GM12878 (cell line): ENCODE data around the gene WAS. TPM values are rescaled to one million over a fixed set of nuclear protein-coding genes. Genes with fewer than 3 reads are reported as not detected.

ENCODE experiments used
- ATAC-seq: fragments of 200-7000 bp; cut with Tn5 transposase; 3 replicates; pipeline ENCODE4 v1.9.1; 2020; ENCODE audit warnings: mild to moderate bottlenecking, moderate library complexity
- BruUV-seq: library from RNA; stranded (reverse); fragments of 400-500 nt; replicated peaks from 2 replicates; lab custom pipeline; 2021; lab: Mats Ljungman, UMichigan
- CTCF ChIA-PET: fragments of 300-600 bp; sonication (Branson Sonifier 250); formaldehyde crosslinking; extraction: SDS; loops from one replicate; lab custom pipeline; 2021; ENCODE audit warnings: inconsistent platforms; lab: Yijun Ruan, JAX
- POLR2A ChIA-PET: fragments of 350-600 bp; formaldehyde crosslinking; extraction: SDS; loops from one replicate; lab custom pipeline; 2021; ENCODE audit warnings: inconsistent platforms; lab: Charles Lee
- RAD21 ChIA-PET: fragments of 300-600 bp; sonication (Branson Sonifier 250); formaldehyde crosslinking; loops from one replicate; lab custom pipeline; 2023; ENCODE audit warnings: antibody characterized with exemption; ENCODE audit not compliant: unreplicated experiment; lab: Charles Lee
- SMC1A ChIA-PET: fragments of 300-600 bp; sonication (Branson Sonifier 250); formaldehyde crosslinking; loops from one replicate; lab custom pipeline; 2023; ENCODE audit not compliant: unreplicated experiment, uncharacterized antibody; lab: Charles Lee
- DNase-seq: peaks from one replicate; pipeline ENCODE4 v3.0.0-alpha.2; 2011; ENCODE audit warnings: low read depth, low spot score
- FAIRE-seq: peaks from 3 replicates; lab custom pipeline; 2011; peaks lifted over from hg19 to GRCh38; lab: Jason Lieb, UNC
- H2AFZ ChIP-seq: 2 replicates; pipeline ENCODE4 v1.6.0; 2011; ENCODE audit warnings: low read depth, low read length, control low read depth; ENCODE audit not compliant: control insufficient read depth
- H3K27ac ChIP-seq: 2 replicates; pipeline ENCODE4 v1.5.1; 2011; ENCODE audit warnings: control low read depth; ENCODE audit not compliant: control insufficient read depth, insufficient read depth
- H3K27me3 ChIP-seq, 2 experiments: replicated peaks in 1 of 2; 2 replicates each; pipeline versions ENCODE4 v1.6.0 to v1.6.1; 2011; ENCODE audit warnings: low read length in 1 of 2; ENCODE audit not compliant: control insufficient read depth in 2 of 2, insufficient read depth in 2 of 2
- H3K36me3 ChIP-seq, 2 experiments: 2 replicates each; pipeline ENCODE4 v1.5.1; 2011; ENCODE audit warnings: low read length in 1 of 2; ENCODE audit not compliant: control insufficient read depth in 2 of 2, insufficient read depth in 2 of 2
- H3K4me1 ChIP-seq: 2 replicates; pipeline ENCODE4 v1.6.1; 2011; ENCODE audit warnings: mild to moderate bottlenecking, low read length, moderate library complexity, mixed read lengths; ENCODE audit not compliant: control insufficient read depth, insufficient read depth
- H3K4me2 ChIP-seq: 2 replicates; pipeline ENCODE4 v1.6.0; 2011; ENCODE audit warnings: control low read depth; ENCODE audit not compliant: control insufficient read depth, insufficient read depth
- H3K4me3 ChIP-seq: fragments of 200-600 bp; sonication (generic); 2 replicates; pipeline ENCODE4 v1.5.1; 2016
- H3K79me2 ChIP-seq: 2 replicates; pipeline ENCODE4 v1.6.0; 2011; ENCODE audit warnings: low read length; ENCODE audit not compliant: control insufficient read depth, insufficient read depth
- H3K9ac ChIP-seq: 2 replicates; pipeline ENCODE4 v1.8.0; 2011; ENCODE audit warnings: low read length, control low read depth, mixed read lengths; ENCODE audit not compliant: control insufficient read depth, insufficient read depth
- H3K9me3 ChIP-seq: replicated peaks from 3 replicates; pipeline ENCODE4 v1.5.1; 2011; ENCODE audit warnings: mild to moderate bottlenecking, low read length; ENCODE audit not compliant: control insufficient read depth, insufficient read depth
- H4K20me1 ChIP-seq: 2 replicates; pipeline ENCODE4 v1.6.0; 2011; ENCODE audit not compliant: control insufficient read depth, insufficient read depth
- ATF2 ChIP-seq: IDR thresholded peaks from 2 replicates; pipeline ENCODE4 v1.6.1; 2012; ENCODE audit warnings: low read length, inconsistent platforms
- CEBPZ ChIP-seq: fragments of 150-350 bp; IDR thresholded peaks from 2 replicates; pipeline ENCODE4 v1.6.1; 2016; ENCODE audit warnings: low read depth, low read length
- EED ChIP-seq: sonication (generic); IDR thresholded peaks from 2 replicates; pipeline ENCODE4 v1.6.1; 2016; ENCODE audit warnings: antibody characterized with exemption, low read depth
- FOS ChIP-seq: IDR thresholded peaks from 3 replicates; pipeline ENCODE4 v1.6.1; 2011; ENCODE audit warnings: borderline replicate concordance; ENCODE audit not compliant: insufficient read length; ENCODE audit errors: extremely low read depth
- IRF3 ChIP-seq: fragments of 450-650 bp; IDR thresholded peaks from 2 replicates; pipeline ENCODE4 v1.6.1; 2014; ENCODE audit warnings: mild to moderate bottlenecking
- NFIC ChIP-seq: IDR thresholded peaks from 2 replicates; pipeline ENCODE4 v1.6.1; 2012; ENCODE audit warnings: low read depth, mild to moderate bottlenecking, inconsistent platforms, low read length, moderate library complexity
- NFYA ChIP-seq: IDR thresholded peaks from 2 replicates; pipeline ENCODE4 v1.6.1; 2011; ENCODE audit warnings: low read depth, mild to moderate bottlenecking, low read length, improper control_type of control experiment, borderline replicate concordance
- RAD51 ChIP-seq: fragments of 450-650 bp; IDR thresholded peaks from 2 replicates; pipeline ENCODE4 v1.6.1; 2016; ENCODE audit warnings: moderate library complexity, mild to moderate bottlenecking, inconsistent platforms
- RELB ChIP-seq: fragments of 450-650 bp; IDR thresholded peaks from 2 replicates; pipeline ENCODE4 v1.6.1; 2017; ENCODE audit warnings: low read depth, mild to moderate bottlenecking, moderate library complexity
- TCF12 ChIP-seq: IDR thresholded peaks from 2 replicates; pipeline ENCODE4 v1.6.1; 2011; ENCODE audit warnings: low read depth, mild to moderate bottlenecking, low read length
- ZBTB11 ChIP-seq: fragments of 450-650 bp; formaldehyde crosslinking; IDR thresholded peaks from 2 replicates; pipeline ENCODE4 v1.5.0; 2022; ENCODE audit warnings: mild to moderate bottlenecking, missing genetic modification characterization
- WGBS: methylation state at CpG from one replicate; pipeline ENCODE4 v1.1.6; 2016; ENCODE audit warnings: low lambda C conversion rate; ENCODE audit not compliant: insufficient replicate concordance, insufficient coverage; ENCODE audit errors: missing lambda C conversion rate; 5-methylcytosine and 5-hydroxymethylcytosine counted together
- in situ Hi-C: fragments of 300-500 bp; cut with MboI; formaldehyde crosslinking; loops from 9 replicates; pipeline ENCODE4 v1.14.3; 2018; ENCODE audit warnings: mixed read lengths
- intact Hi-C: fragments of 100-400 bp; cut with micrococcal nuclease; formaldehyde crosslinking; loops from one replicate; pipeline ENCODE4 v1.14.2; 2022; ENCODE audit not compliant: unreplicated experiment
- polyA plus RNA-seq, 11 experiments: library from polyadenylated mRNA; depleted of rRNA in 4 of 11; unstranded in 6 of 11; stranded (reverse) in 5 of 11; fragments of >200 nt; fragmentation: Nextera tagmentation in 4 of 11; fragmentation: Illumina TruSeq in 1 of 11; extraction: Ambion mirVana in 4 of 11; extraction: Trizol in 1 of 11; gene quantifications; 1 replicate in 1 of 11; 2 replicates in 10 of 11; pipeline versions ENCODE4 v1.2.1 to v1.2.3, GENCODE V29; 2011 to 2016; ENCODE audit warnings: inconsistent platforms in 2 of 11, missing spikeins in 2 of 11, low read depth in 1 of 11
- total RNA-seq, 4 experiments: library from RNA; depleted of rRNA in 3 of 4; stranded (reverse); fragments of >200 nt in 3 of 4; fragmentation: Illumina TruSeq in 1 of 4; extraction: Trizol in 1 of 4; gene quantifications; 2 replicates each; pipeline versions ENCODE4 v1.2.1 to v1.2.3, GENCODE V29; 2013 to 2021

Gene WAS
- total and polyA plus RNA-seq, 10 of the 15 experiments (the other 5 are each of a cell fraction or from before 2014, with no cell fraction given) = 1.6 to 84.7 (median 23.0) TPM

- TF ChIP-seq FOS (no peak), IRF3 (no peak), NFIC (no peak), CEBPZ (no peak), ATF2 (no peak), TCF12 (no peak), ZBTB11 (no peak), EED (no peak), RAD51 (no peak), NFYA (no peak), RELB (no peak)
- Histone ChIP-seq H2AFZ (no peak overlapping the region), H3K79me2 (peaks cover 13% of the 10 kb centered on the region), H4K20me1 (no peaks in the 10 kb centered on the region), H3K4me2 (no peak overlapping the region), H3K4me1 (0 out of 2 replicates have a peak, but pooled peaks cover 2% of the 10 kb centered on the region), H3K4me3 (no peak overlapping the region), H3K36me3 (no peaks in the 10 kb centered on the region; a peak in 1 of 4 replicates), H3K27ac (no peak overlapping the region), H3K9ac (no peak overlapping the region), H3K27me3 (no peaks in the 10 kb centered on the region), H3K9me3 (no peaks in the 10 kb centered on the region)
- ChIA-PET SMC1A (no interaction called here), POLR2A (no interaction called here), RAD21 (no interaction called here), CTCF (no interaction called here)
- no peak for FAIRE-seq
- intact Hi-C loops (no loop called here), in situ Hi-C loops (no loop called here)
- BruUV-seq = no TSS peak
- no peak for DNase-seq
- no peak for ATAC-seq
- WGBS = 75% methylated on average over 10 of the region's 11 CpGs
These were observed 5.8 kb downstream of the WAS start for GRCh38 chrX:48689208-48689920.
